MCF 10A (cell line): ENCODE measurements around the gene SERPINA1. TPM values are rescaled to one million over a fixed set of nuclear protein-coding genes. Genes with fewer than 3 reads are reported as not detected.
A peak's percentile ranks its signal among the peaks of the same experiment; 100 is the strongest.

Source experiments
- BruUV-seq: library from RNA; stranded (reverse); fragments of 400-500 nt; replicated peaks from 2 replicates; lab custom pipeline; 2021; lab: Mats Ljungman, UMichigan
- CTCF ChIA-PET: fragments of 300-600 bp; sonication (Branson Sonifier 250); formaldehyde crosslinking; extraction: SDS; loops from one replicate; lab custom pipeline; 2021; ENCODE audit warnings: antibody characterized with exemption, inconsistent platforms; lab: Yijun Ruan, JAX
- POLR2A ChIA-PET: fragments of 300-600, 350-650 bp; sonication (Branson Sonifier 250); formaldehyde crosslinking; extraction: SDS; loops from one replicate; lab custom pipeline; 2020; ENCODE audit warnings: antibody characterized with exemption, inconsistent platforms; lab: Yijun Ruan, JAX
- DNase-seq: peaks from one replicate; pipeline ENCODE4 v3.0.0-alpha.2; 2018; ENCODE audit not compliant: unreplicated experiment
- H3K27ac Mint-ChIP-seq: one replicate; pipeline ENCODE4 v1.8.0; 2022; ENCODE audit warnings: mild to moderate bottlenecking, low read depth, mixed read lengths; ENCODE audit not compliant: unreplicated experiment
- H3K27me3 Mint-ChIP-seq: one replicate; pipeline ENCODE4 v1.8.0; 2022; ENCODE audit warnings: mixed read lengths; ENCODE audit not compliant: insufficient read depth, unreplicated experiment
- H3K36me3 Mint-ChIP-seq: one replicate; pipeline ENCODE4 v1.8.0; 2022; ENCODE audit warnings: mild to moderate bottlenecking, moderate library complexity, mixed read lengths; ENCODE audit not compliant: insufficient read depth, unreplicated experiment
- H3K4me1 Mint-ChIP-seq: one replicate; pipeline ENCODE4 v1.8.0; 2022; ENCODE audit warnings: mixed read lengths; ENCODE audit not compliant: insufficient read depth, unreplicated experiment
- H3K4me3 Mint-ChIP-seq: one replicate; pipeline ENCODE4 v1.8.0; 2022; ENCODE audit warnings: mild to moderate bottlenecking, moderate library complexity, mixed read lengths; ENCODE audit not compliant: unreplicated experiment
- H3K9me3 Mint-ChIP-seq: one replicate; pipeline ENCODE4 v1.8.0; 2022; ENCODE audit warnings: mixed read lengths; ENCODE audit not compliant: unreplicated experiment
- CTCF ChIP-seq: fragments of 200-600 bp; IDR thresholded peaks from one replicate; pipeline ENCODE4 v1.8.0; 2022; ENCODE audit warnings: antibody characterized with exemption, mild to moderate bottlenecking; ENCODE audit not compliant: unreplicated experiment
- intact Hi-C: fragments of 100-400 bp; cut with micrococcal nuclease; formaldehyde crosslinking; loops from 2 replicates; pipeline ENCODE4 v1.14.1; 2022
- total RNA-seq: library from RNA; stranded (reverse); gene quantifications from 2 replicates; pipeline ENCODE4 v1.2.3, GENCODE V29; 2022

The SERPINA1 gene
- total RNA-seq, 1 experiment from 2014 or later = 42.5 TPM

- ChIA-PET POLR2A (no interaction called here), CTCF (interaction anchor here (0.5 to 1.4 kb wide), 2 partner anchors 250 to 1367 kb away, joined by 3 to 4 read pairs; no protein-coding TSS in a partner anchor)
- intact Hi-C loops = no loop called here
- Mint-ChIP-seq H3K4me1 (peaks cover 35% of the 10 kb centered on the region), H3K27me3 (no peaks in the 10 kb centered on the region), H3K27ac (no peak overlapping the region), H3K4me3 (peak overlapping the region; percentile 25), H3K36me3 (no peaks in the 10 kb centered on the region), H3K9me3 (no peaks in the 10 kb centered on the region)
- TF ChIP-seq CTCF = no peak
- peak; percentile 51 for DNase-seq
- TSS peak; percentile 20 for BruUV-seq
Observed at GRCh38 chr14:94387051-94388026, 1.1 kb downstream of the SERPINA1 start.

- peaks cover 26% of the 10 kb centered on the region for H3K4me1 Mint-ChIP-seq
- no peak for TF ChIP-seq CTCF
- no peaks in the 10 kb centered on the region for H3K36me3 Mint-ChIP-seq
- H3K27ac Mint-ChIP-seq = no peak overlapping the region
- no peak for DNase-seq
- intact Hi-C loops = no loop called here
- ChIA-PET POLR2A (no interaction called here), CTCF (interaction anchor here (0.9 kb wide), 1 partner anchor 250 kb away, joined by 3 read pairs; no protein-coding TSS in a partner anchor)
- no peak overlapping the region for H3K4me3 Mint-ChIP-seq
- H3K9me3 Mint-ChIP-seq = no peaks in the 10 kb centered on the region
- no TSS peak for BruUV-seq
- no peaks in the 10 kb centered on the region for H3K27me3 Mint-ChIP-seq
Observed at GRCh38 chr14:94386085-94387031, 2.0 kb downstream of the SERPINA1 start.

GRCh38 chr14:94385553-94386057 is 2.8 kb downstream of the SERPINA1 start:
- no peaks in the 10 kb centered on the region for H3K27me3 Mint-ChIP-seq
- TF ChIP-seq CTCF = no peak
- ChIA-PET CTCF (interaction anchor here (0.9 kb wide), 1 partner anchor 249 kb away, joined by 3 read pairs; no protein-coding TSS in a partner anchor), POLR2A (no interaction called here)
- no peaks in the 10 kb centered on the region for H3K36me3 Mint-ChIP-seq
- BruUV-seq = no TSS peak
- DNase-seq = no peak
- intact Hi-C loops = no loop called here
- peaks cover 18% of the 10 kb centered on the region for H3K4me1 Mint-ChIP-seq
- no peaks in the 10 kb centered on the region for H3K9me3 Mint-ChIP-seq
- H3K4me3 Mint-ChIP-seq = no peak overlapping the region
- H3K27ac Mint-ChIP-seq = no peak overlapping the region
